ENCODE data around the gene SMIM12.

SMIM12 gene

DNA sequence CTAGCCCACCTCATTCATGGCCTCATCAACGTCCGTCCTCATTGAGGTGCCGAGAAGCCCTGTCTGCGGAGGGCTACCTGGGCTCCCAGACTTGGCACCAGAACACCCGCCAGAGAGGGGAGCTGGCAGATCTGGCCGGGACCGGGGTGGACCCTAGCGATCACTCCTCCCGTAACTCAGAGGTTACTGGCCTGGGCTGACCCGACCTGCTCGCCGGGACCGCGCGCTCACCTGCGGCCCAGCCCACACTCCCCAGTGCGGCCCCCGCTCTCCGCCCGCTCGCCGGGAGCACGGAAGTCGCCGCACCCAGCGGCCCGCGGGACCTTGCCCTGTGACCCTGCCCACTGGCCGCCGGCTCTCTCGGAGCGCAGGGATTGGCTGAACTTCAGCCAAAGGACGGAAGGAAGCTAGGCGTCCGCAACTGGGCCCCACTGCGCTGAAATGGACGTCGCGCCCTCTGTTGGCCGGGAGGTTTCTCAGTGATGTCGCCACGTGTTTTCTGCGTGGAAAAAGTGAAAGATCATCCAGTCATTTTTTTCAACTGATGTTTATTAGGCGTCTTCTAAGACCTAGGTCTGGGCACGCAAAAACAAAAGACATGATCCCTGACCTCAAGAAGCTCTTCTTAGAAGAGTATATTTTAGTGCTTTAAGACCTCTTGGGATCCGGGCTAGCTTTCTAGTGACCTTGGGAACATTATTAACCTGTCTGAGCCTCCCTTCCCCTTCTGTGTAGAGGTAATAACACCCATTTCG lies at the start of gene SMIM12:
Gene SMIM12 (minus strand): TSS at position 304 of the 755 bp plus-strand sequence. CDS start 3,772 bp downstream, outside the sequence.
- DNase-seq, result peak; percentile 88

DNA sequence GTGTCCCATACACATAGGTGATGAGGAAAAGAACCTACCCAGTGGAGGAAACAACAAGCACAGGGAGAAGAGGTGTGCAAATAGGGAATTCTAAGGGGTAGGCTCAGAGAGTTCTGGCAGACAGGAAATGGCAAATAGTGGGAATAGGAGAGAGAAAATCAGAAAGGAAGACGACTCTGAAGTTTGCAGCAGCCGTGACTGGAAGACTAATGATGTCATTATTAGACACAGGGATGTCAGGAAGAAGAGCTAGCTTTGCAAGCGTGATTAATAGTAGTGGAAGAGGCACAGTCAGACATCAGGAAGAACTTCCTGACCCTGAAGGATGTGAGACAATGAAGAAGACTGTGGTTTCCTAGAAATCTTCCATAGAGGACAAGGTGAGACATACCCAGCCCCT lies 48.8 kb upstream of the SMIM12 start:
- DNase-seq, result no peak

DNA sequence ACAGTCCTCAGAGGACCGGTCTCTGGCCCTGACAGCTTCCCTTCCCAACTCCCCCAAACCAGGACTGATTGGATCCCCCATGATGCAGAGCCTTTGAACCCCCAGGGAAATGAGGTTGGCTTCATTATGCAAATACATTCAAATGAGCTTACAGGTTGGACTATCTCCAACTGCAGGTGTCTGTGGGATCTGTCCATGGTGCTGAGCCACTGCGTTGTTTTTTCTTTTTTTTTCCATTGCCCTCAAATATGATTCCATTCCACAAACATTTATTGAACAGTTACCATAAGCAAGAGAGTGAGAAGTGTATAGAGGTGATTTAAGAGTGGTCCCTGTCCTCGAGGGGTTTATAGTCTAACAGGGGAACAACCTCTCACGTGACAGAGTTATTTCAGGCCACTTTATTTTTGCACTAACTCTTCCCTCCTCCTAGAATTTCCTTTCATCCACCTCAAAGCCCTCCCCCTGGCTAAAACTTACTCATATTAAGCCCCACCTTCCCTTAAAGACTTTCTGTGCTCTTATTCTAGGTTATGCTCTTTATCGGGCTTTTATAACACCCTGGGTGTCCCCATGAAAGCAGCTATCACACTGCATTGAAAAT lies 48.0 kb upstream of the SMIM12 start:
- DNase-seq, result no peak

GRCh38 chr1:34906756-34907155 lies 47.2 kb upstream of the SMIM12 start:
- no peak for DNase-seq

DNA sequence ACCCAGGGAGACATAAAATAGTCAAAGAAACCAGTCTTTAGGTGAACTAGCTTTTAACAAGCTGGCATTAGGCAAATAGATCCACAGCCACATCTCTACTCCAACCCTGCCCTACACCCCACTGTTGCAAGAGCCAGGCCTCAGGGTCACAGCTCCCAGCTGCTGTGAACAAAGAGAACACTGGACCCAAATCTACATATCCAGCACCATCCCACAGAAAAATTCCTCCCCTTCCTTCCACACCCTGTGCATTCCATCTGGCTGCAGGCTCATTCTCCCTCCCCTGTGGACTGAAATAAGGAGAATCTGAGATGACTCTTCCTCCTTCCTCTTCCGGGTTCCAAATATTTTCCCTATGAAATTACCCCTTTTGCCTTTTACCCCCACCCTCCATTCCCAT lies 46.7 kb upstream of the SMIM12 start:
- no peak for DNase-seq

GRCh38 chr1:34905098-34905459 lies 45.5 kb upstream of the SMIM12 start:
- DNase-seq, result no peak

- no peak for DNase-seq
These were observed 44.9 kb upstream of the SMIM12 start for GRCh38 chr1:34904236-34905097.

- DNase-seq, result no peak
These were observed 42.4 kb upstream of the SMIM12 start for GRCh38 chr1:34901919-34902318.

DNA sequence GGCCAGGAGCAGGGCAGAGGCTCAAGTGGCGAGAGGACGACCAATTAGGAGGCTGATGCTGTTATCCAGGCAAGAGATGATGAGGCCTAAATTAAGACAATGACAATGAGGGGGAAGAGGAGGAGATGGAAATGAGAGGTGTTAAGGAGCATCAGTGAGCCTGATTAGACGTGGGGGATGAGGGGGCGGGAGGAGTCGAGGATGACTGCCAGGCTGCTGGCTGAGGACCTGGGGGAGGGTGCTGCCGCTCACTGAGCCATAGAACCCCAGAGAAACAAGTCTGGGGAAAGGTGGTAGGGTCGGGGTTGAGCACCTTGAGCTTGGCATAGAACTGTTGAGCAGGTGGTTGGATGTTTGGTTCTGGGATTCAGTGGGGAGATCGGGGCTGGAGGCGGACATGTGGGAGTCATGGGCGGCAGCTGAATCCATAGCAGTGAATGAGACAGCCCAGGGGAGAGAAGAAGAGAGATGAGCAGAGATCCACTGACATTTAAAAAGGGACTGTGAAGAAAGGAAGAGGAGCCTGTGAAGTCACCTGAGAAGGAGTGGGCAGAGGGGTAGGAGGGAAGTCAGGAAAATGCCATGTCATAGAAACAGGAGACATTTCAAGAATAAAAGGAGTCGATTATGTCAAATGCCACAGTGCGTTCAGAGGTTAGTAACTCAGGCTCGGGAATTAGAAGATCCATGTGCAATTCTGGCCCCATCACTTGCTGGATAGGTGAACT lies 41.4 kb upstream of the SMIM12 start:
- no peak for DNase-seq

DNA sequence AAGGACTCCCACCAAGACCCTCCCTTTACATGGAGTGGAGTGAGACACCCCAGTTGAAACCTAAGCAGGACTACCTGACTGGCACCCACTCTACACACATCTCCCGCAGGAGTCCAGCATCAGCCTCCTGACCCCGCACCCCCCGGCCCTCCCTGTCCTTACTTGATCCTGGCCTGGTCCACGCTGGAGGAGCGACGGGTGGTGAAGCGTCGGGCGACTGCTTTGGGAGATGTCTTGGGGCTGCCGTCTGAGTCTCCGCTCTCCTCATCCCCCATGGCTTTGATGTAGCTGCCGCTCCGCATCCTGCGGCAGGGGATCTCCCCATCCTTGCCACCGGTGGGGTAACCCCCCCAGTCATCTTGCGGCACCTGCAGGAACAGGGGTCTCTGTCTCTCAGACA lies 40.4 kb upstream of the SMIM12 start:
- no peak for DNase-seq

- no peak for DNase-seq
These were observed 39.9 kb upstream of the SMIM12 start for GRCh38 chr1:34899471-34899870.

DNA sequence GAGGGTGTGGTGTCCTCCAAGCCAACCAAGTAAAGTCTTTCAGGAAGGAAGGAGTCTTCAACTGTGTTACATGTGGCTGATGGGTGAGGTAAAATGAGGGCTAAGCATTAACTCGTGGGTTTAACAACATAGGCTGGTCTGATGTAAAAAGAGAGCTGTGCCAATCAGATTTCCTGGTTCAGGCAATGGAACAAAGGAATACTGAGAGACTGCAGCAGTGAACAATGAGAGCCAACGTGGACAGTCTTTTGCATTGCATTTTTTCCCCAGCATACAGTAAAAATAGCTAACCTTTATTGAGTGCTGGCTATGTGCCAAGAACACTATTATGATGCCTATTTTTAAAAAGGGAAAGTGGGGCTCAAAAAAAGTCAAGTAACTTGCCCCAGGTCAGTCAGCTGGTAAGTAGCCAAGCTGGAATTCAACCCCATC lies 38.8 kb upstream of the SMIM12 start:
- DNase-seq, result no peak

DNA sequence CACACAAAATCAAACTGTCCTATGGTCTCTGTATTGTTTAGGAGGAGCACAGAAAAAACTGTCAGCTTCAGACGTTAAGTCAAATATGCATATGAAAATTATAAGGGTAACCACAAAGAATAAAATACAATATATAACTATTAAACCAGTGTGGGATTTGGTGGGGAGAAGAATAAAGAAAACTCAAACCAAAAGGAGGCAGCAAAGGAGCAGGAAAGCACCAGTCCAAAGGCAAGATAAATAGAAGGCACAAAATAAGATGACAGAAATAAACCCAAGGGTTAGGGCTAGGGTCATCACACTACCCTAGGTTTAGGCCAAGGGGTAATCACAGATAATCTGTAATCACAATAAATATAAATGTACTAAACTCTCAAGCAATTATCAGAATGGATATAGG lies 37.1 kb upstream of the SMIM12 start:
- no peak for DNase-seq

DNA sequence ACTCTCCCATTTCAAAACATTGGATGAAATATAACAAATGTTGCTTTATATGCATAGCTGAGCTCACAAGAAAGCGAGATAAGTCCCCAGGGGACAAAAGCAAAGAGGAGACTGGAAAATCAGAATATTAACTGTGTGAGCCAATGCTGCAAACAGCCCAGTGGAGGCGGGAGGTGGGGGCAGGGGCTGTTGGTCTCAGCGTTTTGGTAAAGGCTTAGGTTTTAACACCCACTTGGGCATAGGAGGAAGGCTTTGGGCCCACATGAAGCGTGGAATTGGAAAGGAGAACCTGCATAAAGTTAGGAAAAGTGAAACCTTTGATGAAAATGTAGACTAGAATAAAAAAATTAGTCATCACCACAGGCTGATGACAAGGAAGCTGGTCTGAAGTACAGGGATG lies 30.2 kb upstream of the SMIM12 start:
- DNase-seq, result no peak

DNA sequence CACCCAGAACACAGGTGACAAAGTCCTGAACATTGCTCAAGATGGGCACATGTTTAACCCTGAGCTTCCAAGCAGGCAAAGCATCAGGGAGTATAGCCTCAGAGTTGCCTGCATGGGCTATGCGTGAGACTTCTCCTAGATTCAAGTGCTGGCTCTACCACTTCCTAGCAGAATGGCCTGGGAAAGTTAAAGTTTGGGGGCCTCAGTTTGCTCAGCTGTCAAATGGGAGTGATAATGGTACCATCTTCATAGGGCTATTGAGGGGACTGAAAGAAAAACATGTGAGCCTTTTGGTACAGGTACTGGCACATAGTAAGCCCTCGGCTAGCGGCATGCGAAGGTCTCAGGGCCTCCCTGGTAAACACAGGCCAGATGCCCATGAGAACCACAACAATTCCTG lies 28.0 kb upstream of the SMIM12 start:
- DNase-seq, result no peak

- DNase-seq, result peak; percentile 72
These were observed 26.1 kb upstream of the SMIM12 start for GRCh38 chr1:34885405-34886247.

DNA sequence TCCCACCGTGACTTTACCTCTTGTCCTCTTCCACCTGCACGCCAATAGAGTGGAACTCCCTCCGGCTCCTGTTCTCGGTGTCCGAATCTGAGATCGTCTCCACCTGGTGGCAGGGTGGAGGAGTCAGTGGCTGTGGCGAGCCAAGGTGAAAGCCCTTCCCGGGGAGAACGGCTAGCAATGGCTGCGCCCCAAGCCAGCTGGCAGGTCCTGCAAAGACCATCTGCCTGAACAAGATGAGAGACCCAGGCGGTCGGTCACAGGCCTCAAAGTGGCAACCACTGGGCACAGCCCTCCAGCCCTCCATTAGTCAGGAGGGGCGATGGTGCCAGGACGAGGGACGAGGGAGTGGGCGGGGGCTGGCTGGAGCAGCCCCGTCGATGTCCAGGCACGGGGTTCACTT lies 25.4 kb upstream of the SMIM12 start:
- peak; percentile 65 for DNase-seq

GRCh38 chr1:34884536-34884935 lies 25.0 kb upstream of the SMIM12 start:
- DNase-seq, result no peak

DNA sequence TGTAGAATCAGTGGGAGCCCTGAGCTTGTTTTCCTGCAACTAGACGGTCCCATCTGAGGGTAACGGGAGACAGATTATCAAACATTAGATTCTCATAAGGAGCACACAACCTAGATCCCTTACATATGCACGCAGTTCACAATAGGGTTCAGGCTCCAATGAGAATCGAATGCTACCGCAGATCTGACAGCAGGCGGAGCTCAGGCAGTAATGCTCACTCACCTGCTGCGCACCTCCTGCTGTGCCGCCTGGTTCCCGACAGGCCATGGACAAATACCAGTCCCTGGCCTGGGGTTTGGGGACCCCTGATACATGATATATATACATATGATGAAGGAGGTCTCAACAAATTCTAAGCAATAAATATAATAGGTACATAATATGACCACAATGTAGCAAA lies 19.7 kb upstream of the SMIM12 start:
- no peak for DNase-seq

- no peak for DNase-seq
These were observed 16.9 kb upstream of the SMIM12 start for GRCh38 chr1:34876406-34876805.

- DNase-seq, result no peak
These were observed 14.9 kb upstream of the SMIM12 start for GRCh38 chr1:34874296-34874952.

GRCh38 chr1:34872133-34872503 lies 12.6 kb upstream of the SMIM12 start:
- DNase-seq, result no peak

Measured in NCI-H1105 (cell line).